SJSA1 (cell line): ENCODE data around the gene CCDC158. TPM values are rescaled to one million over a fixed set of nuclear protein-coding genes. Genes with fewer than 3 reads are reported as not detected.
A peak's percentile ranks its signal among the peaks of the same experiment; 100 is the strongest.

ENCODE experiments used
- DNase-seq, 2 experiments: peaks; one replicate each; pipeline ENCODE4 v3.0.0-alpha.2; 2015 to 2020; ENCODE audit warnings: low spot score in 2 of 2, low read depth in 1 of 2
- H3K27ac ChIP-seq: fragments of 250-450 bp; sonication (Bioruptor Pico); 2 replicates; pipeline ENCODE4 v1.5.1; 2020; ENCODE audit warnings: mild to moderate bottlenecking, moderate library complexity
- H3K27me3 ChIP-seq: fragments of 250-450 bp; sonication (Bioruptor Pico); replicated peaks from 2 replicates; pipeline ENCODE4 v1.5.1; 2020; ENCODE audit warnings: mild to moderate bottlenecking, moderate library complexity
- H3K36me3 ChIP-seq: fragments of 250-450 bp; sonication (Bioruptor Pico); 2 replicates; pipeline ENCODE4 v1.5.1; 2020; ENCODE audit warnings: mild to moderate bottlenecking
- H3K4me1 ChIP-seq: fragments of 250-450 bp; sonication (Bioruptor Pico); replicated peaks from 2 replicates; pipeline ENCODE4 v1.6.1; 2021; ENCODE audit warnings: mild to moderate bottlenecking
- H3K4me3 ChIP-seq: fragments of 250-450 bp; sonication (Bioruptor Pico); 2 replicates; pipeline ENCODE4 v1.5.1; 2020; ENCODE audit warnings: mild to moderate bottlenecking
- H3K9me3 ChIP-seq: fragments of 250-450 bp; sonication (Bioruptor Pico); replicated peaks from 2 replicates; pipeline ENCODE4 v1.5.1; 2020; ENCODE audit warnings: mild to moderate bottlenecking
- total RNA-seq: library from RNA; depleted of rRNA; stranded (reverse); fragments of >200 nt; shearing (Covaris generic); gene quantifications from 2 replicates; pipeline ENCODE4 v1.2.3, GENCODE V29; 2014

CCDC158 gene
- total RNA-seq, 1 experiment from 2014 or later = 0.53 TPM

DNA sequence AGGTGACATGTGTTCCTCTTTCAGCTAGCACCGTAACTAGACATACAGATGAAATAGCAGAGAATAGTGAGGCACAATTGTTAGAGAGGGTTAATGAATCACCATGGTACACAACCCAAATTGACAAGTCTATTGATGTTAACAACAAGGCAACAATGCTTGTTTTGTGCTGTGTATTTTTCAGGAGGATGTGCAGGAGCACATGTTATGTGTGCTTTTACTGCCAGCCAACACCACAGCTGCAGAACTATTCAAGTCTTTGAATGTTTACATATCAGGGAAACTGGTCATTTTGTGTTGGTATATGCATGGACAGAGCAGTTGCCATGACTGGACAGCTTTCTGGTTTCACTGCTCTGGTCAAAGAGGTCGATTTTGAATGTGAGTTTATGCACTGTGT lies 81.6 kb downstream of the CCDC158 start:
- Histone ChIP-seq H3K4me3 (no peak overlapping the region), H3K27me3 (no peaks in the 10 kb centered on the region; the same call in 1 of the 2 replicates), H3K27ac (no peak overlapping the region), H3K4me1 (no peaks in the 10 kb centered on the region), H3K9me3 (no peaks in the 10 kb centered on the region), H3K36me3 (no peaks in the 10 kb centered on the region)
- DNase-seq = no peak

DNA sequence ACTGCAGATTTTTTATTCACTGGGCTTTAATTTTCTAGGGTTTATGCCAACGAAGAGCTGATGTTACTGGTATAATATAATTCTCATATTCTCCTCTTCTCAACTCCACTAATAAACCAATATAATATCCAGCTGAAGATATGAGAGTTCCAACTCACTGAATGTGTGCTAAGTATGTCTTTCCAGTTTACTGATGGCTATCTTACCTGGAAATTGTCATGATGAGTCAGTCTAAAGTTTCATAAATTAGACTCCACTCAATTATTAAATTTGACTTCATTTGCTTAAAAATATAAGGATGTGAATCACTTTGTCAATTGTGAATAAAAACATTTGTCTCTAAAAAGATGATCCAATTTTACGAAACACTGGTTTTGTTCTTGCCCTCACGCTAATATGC lies 86.1 kb downstream of the CCDC158 start:
- Histone ChIP-seq H3K4me1 (no peaks in the 10 kb centered on the region), H3K4me3 (no peak overlapping the region), H3K27me3 (no peaks in the 10 kb centered on the region; the same call in 1 of the 2 replicates), H3K9me3 (no peaks in the 10 kb centered on the region), H3K36me3 (no peaks in the 10 kb centered on the region), H3K27ac (no peak overlapping the region)
- DNase-seq = no peak

DNA sequence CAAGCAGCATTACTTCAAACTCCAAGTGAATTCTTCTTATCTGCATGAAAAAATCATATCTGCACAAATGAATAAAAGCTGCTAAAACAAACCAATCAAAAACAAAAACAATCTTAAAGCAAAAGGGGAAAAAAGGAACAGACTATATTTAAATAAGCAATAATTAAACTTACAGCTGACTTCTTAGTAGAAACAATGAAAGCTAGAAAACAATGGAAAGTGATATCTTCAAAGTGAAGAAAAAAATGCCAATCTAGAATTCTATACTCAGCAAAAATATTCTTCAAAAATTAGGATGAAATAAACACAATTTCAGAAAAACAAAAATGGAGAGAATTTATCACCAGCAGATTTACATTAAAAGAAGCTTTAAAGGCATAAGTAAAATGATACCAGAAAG lies 94.4 kb downstream of the CCDC158 start:
- Histone ChIP-seq H3K36me3 (no peaks in the 10 kb centered on the region), H3K4me3 (no peak overlapping the region), H3K27me3 (no peaks in the 10 kb centered on the region), H3K4me1 (no peaks in the 10 kb centered on the region), H3K27ac (no peak overlapping the region), H3K9me3 (peaks cover 6% of the 10 kb centered on the region)
- DNase-seq = no peak

DNA sequence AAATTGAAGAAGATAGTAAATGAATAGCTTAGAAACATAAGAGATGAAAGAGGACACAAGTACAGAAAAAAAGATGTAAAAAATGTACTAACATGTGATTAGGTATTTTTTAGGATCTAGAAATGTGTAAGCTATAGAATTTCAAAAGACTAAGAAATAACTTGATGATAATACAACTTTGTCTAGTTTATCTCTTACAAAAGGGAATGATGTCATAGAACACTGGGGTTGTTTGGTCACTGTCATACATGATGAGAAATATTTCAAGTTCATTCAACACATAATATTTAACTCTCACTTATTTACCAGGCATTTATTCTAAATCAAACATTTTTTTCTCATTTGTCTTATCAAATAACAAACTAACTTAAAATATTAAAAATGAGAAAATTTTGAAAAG lies 95.9 kb downstream of the CCDC158 start:
- Histone ChIP-seq H3K9me3 (peaks cover 7% of the 10 kb centered on the region), H3K27me3 (no peaks in the 10 kb centered on the region), H3K27ac (no peak overlapping the region), H3K4me3 (no peak overlapping the region), H3K36me3 (no peaks in the 10 kb centered on the region), H3K4me1 (no peaks in the 10 kb centered on the region)
- no peak for DNase-seq

DNA sequence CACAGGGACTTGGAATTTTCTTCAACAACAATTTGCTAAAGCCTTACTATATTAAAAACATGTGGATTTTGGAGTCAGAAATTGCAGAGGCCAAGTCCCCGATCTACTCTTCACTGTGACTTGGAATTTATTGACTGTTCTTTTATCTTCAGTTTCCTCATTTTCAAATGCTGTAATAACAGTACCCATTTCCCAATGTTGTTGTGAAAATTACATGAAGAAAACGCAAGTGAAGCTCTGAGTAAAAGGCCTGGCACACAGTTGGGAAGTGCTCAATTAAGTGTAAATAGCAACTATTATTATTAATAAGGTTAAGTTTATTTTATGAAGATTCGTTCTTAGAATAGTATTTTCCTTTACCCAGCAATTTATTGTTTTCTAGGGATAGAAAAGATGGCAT lies 98.7 kb downstream of the CCDC158 start:
- no peaks in the 10 kb centered on the region for H3K36me3 ChIP-seq
- H3K27me3 ChIP-seq = no peaks in the 10 kb centered on the region
- no peak for DNase-seq
- H3K9me3 ChIP-seq = peaks cover 13% of the 10 kb centered on the region
- H3K4me3 ChIP-seq = no peak overlapping the region
- H3K27ac ChIP-seq = no peak overlapping the region
- no peaks in the 10 kb centered on the region for H3K4me1 ChIP-seq

DNA sequence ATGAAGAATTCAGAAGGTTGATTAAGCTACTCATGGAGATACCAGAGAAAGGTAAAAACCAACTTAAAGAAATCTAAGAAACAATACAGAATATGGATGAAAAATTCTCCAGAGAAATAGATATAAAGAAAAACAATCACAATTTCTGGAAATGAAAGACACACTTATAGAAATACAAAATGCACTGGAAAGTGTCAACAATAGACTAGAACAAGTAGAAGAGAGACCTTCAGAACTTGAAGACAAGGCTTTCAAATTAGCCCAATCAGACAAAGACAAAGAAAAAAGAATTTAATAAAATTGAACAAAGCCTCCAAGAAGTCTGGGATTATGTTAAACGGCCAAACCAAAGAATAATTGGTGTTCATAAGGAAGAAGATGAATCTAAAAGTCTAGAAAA lies 104.8 kb downstream of the CCDC158 start:
- H3K36me3 ChIP-seq = no peaks in the 10 kb centered on the region
- DNase-seq = no peak
- H3K9me3 ChIP-seq = peaks cover 9% of the 10 kb centered on the region; the same call in 1 of the 2 replicates
- H3K4me1 ChIP-seq = no peaks in the 10 kb centered on the region
- H3K27me3 ChIP-seq = no peaks in the 10 kb centered on the region
- no peak overlapping the region for H3K4me3 ChIP-seq
- no peak overlapping the region for H3K27ac ChIP-seq

DNA sequence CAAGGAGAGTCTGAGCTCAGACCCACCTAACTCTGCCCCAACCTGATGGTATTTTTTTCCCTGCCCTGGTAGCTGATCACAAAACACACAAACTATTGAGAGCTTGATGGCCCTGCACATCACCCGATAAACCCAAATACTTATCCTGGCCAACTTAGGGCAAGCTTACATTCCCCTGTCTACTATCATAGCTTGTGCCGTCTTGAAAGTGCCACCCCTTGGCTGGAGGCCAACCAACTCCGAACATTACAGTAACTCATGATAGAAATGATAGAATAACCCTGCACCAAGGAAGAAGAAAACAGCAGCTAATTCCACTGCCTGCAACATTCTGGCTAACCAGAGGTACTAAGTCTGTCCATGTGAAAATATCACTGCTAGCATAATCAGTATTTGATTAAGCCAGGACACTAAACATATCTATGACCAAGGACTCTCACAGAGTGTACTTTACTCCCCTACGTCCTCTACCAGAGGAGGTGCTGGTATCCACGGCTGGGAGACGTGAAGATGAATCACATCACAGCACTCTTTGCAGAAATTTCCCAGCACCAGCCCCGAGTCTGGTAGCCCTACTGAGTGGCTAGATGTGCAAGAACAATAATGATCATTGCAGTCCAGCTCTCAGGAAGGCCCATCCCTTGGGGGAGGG lies 105.5 kb downstream of the CCDC158 start:
- H3K27me3 ChIP-seq = no peaks in the 10 kb centered on the region
- H3K27ac ChIP-seq = no peak overlapping the region
- H3K9me3 ChIP-seq = peaks cover 9% of the 10 kb centered on the region; the same call in 1 of the 2 replicates
- peaks cover 2% of the 10 kb centered on the region; the same call in 1 of the 2 replicates for H3K36me3 ChIP-seq
- no peak overlapping the region for H3K4me3 ChIP-seq
- no peak for DNase-seq
- no peaks in the 10 kb centered on the region for H3K4me1 ChIP-seq

DNA sequence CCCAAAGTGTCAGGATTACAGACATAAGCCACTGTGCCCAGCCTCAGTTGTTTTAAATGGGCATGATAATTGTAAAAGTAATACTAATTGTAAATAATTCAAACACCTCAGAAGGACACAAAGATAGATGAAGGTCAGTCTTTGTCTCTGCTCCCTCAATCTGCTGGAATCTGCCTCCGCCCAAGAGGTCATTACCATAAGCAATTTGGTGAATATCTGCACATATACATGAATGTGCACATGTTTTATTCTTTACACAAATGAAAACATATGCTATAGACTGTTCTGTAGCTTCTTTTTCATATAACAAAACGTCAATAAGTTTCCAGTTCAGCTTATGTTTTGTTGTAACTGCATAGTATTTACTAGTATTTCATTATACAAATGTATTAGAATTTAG lies 107.4 kb downstream of the CCDC158 start:
- H3K36me3 ChIP-seq = peaks cover 21% of the 10 kb centered on the region
- H3K4me1 ChIP-seq = no peaks in the 10 kb centered on the region
- no peak overlapping the region for H3K27ac ChIP-seq
- no peaks in the 10 kb centered on the region for H3K27me3 ChIP-seq
- H3K9me3 ChIP-seq = 0 out of 2 replicates have a peak, but pooled peaks cover 3% of the 10 kb centered on the region
- DNase-seq = no peak
- no peak overlapping the region for H3K4me3 ChIP-seq

DNA sequence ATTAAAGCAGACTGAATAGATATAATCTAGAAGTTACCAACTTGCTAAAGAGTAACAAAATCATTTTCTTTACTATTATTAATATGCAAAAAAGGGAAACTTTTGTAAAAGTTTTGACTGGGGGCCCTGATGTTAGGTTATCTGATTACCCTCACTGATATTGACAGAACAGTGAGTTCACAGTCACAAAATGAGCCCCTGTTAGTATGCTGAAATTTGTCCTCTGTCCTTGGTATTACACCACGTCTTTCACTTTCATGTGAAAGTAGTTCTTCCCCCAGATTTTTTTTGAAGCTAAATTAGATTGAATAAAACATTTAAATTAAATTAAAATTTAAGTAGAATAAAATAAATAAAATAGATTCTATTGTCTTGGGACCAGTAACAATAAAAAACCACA lies 108.5 kb downstream of the CCDC158 start:
- no peaks in the 10 kb centered on the region for H3K27me3 ChIP-seq
- H3K9me3 ChIP-seq = 0 out of 2 replicates have a peak, but pooled peaks cover 3% of the 10 kb centered on the region
- peaks cover 21% of the 10 kb centered on the region for H3K36me3 ChIP-seq
- H3K4me1 ChIP-seq = peaks cover 4% of the 10 kb centered on the region
- H3K4me3 ChIP-seq = no peak overlapping the region
- no peak for DNase-seq
- H3K27ac ChIP-seq = no peak overlapping the region

DNA sequence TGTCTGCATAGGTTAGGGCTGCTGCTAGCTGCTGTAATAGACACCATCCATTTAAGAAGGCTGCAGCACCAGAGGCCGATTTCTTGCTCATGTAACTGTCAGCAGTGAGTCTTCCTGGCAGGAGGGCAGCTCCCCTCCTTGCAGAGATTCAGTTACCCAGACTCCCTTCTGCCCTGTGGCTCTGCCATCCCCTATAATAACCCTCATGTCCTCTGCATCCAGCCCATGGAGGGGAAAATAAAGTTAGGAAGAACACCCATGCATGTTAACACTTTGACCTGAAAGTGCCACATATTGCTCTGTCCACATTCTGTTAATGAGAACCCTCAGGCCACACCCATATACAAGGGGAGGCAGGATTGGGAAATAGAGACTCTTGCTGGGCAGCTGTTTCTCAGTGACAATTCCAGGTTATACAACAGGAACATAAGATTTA lies 109.0 kb downstream of the CCDC158 start:
- peaks cover 21% of the 10 kb centered on the region for H3K36me3 ChIP-seq
- H3K4me3 ChIP-seq = no peak overlapping the region
- H3K4me1 ChIP-seq = peaks cover 7% of the 10 kb centered on the region
- no peaks in the 10 kb centered on the region for H3K27me3 ChIP-seq
- H3K27ac ChIP-seq = no peak overlapping the region
- 0 out of 2 replicates have a peak, but pooled peaks cover 3% of the 10 kb centered on the region for H3K9me3 ChIP-seq
- no peak for DNase-seq

DNA sequence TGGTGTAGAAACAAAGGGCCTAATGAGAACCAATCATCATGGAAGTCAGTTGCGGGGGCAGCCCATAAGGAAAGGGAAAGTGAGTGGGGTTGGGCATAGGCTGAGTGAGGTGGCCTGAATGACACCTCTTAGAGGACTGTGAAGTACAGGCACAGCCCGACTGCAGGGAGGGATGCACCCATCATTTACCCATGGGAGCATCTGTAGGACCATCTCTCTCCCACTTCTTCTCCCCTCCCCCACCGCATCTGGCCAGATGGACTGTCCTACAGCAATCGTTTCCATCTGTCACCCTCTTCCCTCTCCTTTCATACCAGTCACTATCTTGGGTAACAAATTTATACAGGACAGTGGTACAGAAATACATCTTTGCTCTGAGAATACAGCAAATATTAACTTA lies 110.3 kb downstream of the CCDC158 start:
- Histone ChIP-seq H3K27ac (no peak overlapping the region), H3K4me3 (no peak overlapping the region), H3K4me1 (peaks cover 9% of the 10 kb centered on the region), H3K36me3 (peaks cover 21% of the 10 kb centered on the region), H3K9me3 (0 out of 2 replicates have a peak, but pooled peaks cover 1% of the 10 kb centered on the region), H3K27me3 (no peaks in the 10 kb centered on the region)
- no peak for DNase-seq

DNA sequence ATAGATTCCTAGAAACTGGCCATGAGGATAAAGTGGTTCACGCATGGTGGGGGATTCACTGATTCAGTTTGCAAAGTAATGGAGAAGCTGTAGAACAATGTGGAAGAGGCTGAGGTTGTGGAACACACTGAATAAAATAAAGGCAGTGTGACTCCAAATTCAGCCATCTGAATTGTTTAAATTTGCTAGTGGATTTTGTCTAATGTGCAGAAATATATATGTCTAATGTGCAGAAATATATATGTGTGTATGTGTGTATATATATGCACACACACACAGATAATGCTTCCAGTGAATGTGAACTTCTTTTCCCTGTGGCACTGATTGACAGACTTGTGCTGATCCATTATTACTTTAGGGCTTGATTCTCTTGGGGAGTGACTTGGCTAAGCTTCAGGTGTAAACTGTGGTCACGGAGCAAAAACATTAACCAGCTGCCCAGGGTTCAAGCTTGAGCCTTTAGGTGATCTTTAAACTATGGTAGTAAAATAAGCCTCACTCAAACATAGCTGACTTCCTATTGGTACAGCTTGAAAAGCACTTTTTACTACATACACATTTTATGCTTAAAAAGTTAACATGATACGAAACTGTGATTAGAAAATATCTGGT lies 110.9 kb downstream of the CCDC158 start:
- H3K4me1 ChIP-seq = peaks cover 13% of the 10 kb centered on the region
- H3K27me3 ChIP-seq = no peaks in the 10 kb centered on the region
- no peak for DNase-seq
- no peaks in the 10 kb centered on the region for H3K9me3 ChIP-seq
- no peak overlapping the region for H3K4me3 ChIP-seq
- H3K36me3 ChIP-seq = peaks cover 21% of the 10 kb centered on the region
- H3K27ac ChIP-seq = no peak overlapping the region

DNA sequence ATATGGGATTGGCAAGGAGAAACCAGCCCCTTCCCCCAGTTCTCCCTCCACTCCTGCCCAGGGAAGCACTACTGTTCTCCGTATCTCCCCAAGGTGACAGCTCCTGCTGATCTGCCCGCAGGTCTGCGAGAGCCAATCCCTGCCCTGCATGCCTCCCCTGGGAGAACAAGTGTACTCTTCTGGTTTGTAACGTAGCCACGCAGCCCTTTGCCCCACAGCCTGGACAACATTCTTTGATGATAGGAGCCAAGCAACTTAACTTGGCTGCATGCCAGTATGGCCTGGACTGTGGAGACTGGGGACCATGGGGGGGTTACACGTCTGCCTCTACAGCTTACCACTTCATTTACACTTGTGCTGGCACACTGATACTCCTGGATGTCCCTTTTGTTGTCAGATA lies 112.4 kb downstream of the CCDC158 start:
- DNase-seq = no peak
- H3K4me1 ChIP-seq = peaks cover 13% of the 10 kb centered on the region
- no peaks in the 10 kb centered on the region for H3K9me3 ChIP-seq
- peaks cover 21% of the 10 kb centered on the region for H3K36me3 ChIP-seq
- H3K4me3 ChIP-seq = no peak overlapping the region
- H3K27ac ChIP-seq = no peak overlapping the region
- no peaks in the 10 kb centered on the region for H3K27me3 ChIP-seq

DNA sequence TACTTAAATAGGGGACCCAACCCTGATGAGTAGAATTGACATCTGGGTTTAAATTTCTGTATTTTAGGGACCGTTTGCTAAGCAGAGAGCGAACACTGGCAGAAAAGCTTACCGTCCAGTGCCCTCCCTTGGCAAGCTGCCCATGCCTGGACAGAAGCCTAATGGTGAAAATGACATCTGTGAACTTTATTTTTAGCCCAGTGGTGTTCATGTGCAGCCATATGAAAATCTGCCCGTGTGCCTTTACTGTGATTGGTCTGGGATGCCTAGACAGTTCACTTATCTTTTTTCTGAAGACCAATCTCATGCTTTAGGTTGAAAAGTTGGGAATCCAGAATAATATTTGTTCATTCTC lies 113.3 kb downstream of the CCDC158 start:
- peak overlapping the region; percentile 59 for H3K4me3 ChIP-seq
- no peaks in the 10 kb centered on the region for H3K9me3 ChIP-seq
- no peak overlapping the region for H3K27ac ChIP-seq
- DNase-seq = no peak
- H3K4me1 ChIP-seq = peaks cover 13% of the 10 kb centered on the region
- H3K36me3 ChIP-seq = peaks cover 21% of the 10 kb centered on the region
- H3K27me3 ChIP-seq = no peaks in the 10 kb centered on the region
